GM12801 (cell line): ENCODE measurements around the gene GPR171.

ENCODE experiments used
- CTCF ChIP-seq: IDR thresholded peaks from one replicate; pipeline ENCODE4 v1.5.1; 2011; ENCODE audit warnings: control low read depth; ENCODE audit not compliant: insufficient read length; ENCODE audit errors: extremely low read depth

Gene GPR171

GRCh38 chr3:151154566-151154965 lies 48.5 kb downstream of the GPR171 start:
- TF ChIP-seq CTCF = no peak

GRCh38 chr3:151152455-151153079 lies 50.4 kb downstream of the GPR171 start:
- TF ChIP-seq CTCF = no peak
